ENCODE data around the gene MTMR6.

Gene MTMR6

DNA sequence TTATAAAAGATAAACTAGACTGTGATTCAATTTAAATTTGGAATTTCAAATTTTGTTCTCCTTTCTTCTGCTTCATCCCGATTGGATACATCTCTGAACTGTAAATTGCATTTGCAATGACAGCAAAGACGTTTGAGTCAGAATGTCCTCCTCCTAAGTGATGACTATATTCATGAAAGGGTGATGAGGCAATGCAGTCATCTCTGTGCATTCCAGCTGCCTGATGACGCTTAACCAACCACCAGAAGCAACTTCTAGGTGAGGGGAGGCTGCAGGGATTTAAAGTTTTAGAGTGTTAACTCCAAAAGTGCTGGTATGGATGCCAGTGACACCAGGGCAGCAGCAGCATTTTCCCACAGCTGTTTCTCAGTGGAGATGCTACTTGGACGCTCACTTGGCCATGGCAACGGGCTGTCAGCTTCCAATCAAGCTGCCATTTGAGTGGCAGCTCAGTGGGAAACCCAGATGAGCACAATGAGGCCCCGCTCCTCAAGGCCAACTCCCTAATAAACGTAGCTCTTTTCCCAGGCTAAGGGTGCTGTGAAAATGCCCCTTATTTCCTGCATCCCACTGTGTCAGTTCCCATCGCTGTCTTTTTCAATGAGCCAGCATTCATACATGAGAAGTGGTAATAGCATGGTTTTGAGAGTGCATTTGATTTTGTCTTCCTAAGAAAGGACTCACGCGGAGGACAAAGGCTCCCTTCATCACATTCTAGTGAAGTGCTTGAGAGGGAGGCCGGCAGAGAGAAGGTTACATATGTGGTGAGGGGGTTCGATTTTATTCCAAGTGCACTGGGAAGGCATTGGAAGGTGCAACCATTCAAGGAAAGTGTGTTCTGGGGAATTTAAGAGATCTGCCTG is 70.0 kb downstream of the MTMR6 start:
- no peak for DNase-seq (ENCODE audit: low read depth in 4 of 4, low spot score in 1 of 4)

DNA sequence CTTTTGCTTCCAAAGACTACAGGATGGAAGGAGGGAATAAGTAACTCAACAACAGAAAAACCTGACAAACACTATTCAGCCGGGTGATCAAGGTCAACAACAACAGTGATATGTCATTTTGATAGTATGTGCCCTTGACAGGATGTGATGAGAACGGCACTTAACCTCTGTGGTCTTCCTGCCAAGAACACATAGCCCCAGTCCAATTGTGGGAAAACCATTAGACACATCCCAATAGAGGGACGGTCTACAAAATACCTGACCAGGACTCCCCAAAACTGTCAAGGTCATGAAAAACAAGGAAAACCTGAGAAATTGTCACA is 72.1 kb downstream of the MTMR6 start:
- DNase-seq (ENCODE audit: low read depth in 4 of 4, low spot score in 1 of 4), result no peak

DNA sequence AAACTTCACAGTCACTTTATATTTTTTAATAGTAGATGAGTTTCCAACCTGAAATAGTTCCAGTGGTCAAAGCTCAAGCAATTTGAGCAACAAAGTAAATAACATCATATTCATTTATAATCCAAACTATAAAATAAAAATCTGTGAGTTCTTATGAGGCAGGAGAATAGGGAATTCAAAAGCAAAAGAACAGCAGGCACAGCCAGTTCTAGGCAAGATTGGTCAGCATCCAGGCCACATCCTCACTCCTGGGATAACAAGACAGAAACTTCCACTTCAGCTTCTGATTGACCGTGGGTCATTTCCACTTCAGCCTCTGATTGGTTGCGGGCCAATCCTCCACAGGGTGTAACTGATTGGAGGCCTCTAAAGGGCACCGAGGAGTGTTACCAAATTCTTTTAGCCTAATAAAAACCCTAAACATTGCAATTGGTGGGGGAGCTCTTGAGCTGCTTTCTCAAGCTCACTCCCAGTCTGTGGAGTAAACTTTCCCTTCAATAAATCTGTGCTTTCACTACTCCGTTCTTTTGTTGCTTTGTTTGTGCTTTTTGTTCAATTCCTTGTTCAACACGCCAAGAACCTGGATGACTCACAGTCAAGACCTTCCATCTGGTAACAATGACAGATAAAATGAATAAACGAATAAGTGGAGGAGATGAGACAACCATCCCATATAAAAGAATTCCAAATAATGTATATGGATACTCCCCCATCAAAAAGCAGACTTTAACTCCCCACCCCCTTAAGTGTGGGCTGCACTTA is 72.6 kb downstream of the MTMR6 start:
- no peak for DNase-seq (ENCODE audit: low read depth in 4 of 4, low spot score in 1 of 4)

DNA sequence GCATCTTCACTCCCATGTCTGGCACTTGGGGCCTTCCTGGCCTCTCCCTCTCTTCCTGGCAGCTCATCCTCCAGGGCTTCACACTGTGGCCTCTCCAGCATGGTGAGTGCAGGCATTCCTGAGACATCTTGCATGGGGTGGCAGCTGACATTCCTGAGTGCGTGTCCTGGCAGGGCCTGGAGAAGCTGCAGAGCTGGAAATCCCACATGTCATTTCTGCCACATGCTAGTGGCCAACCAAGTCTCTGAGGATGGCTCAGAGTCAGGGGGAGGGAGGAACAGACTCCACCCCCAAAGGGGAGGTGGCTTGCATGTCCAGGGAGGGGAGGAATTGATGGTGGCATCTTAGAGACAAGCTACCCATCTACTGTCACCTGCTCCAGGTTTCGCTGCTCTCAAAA is 73.6 kb downstream of the MTMR6 start:
- no peak for DNase-seq (ENCODE audit: low read depth in 4 of 4, low spot score in 1 of 4)

DNA sequence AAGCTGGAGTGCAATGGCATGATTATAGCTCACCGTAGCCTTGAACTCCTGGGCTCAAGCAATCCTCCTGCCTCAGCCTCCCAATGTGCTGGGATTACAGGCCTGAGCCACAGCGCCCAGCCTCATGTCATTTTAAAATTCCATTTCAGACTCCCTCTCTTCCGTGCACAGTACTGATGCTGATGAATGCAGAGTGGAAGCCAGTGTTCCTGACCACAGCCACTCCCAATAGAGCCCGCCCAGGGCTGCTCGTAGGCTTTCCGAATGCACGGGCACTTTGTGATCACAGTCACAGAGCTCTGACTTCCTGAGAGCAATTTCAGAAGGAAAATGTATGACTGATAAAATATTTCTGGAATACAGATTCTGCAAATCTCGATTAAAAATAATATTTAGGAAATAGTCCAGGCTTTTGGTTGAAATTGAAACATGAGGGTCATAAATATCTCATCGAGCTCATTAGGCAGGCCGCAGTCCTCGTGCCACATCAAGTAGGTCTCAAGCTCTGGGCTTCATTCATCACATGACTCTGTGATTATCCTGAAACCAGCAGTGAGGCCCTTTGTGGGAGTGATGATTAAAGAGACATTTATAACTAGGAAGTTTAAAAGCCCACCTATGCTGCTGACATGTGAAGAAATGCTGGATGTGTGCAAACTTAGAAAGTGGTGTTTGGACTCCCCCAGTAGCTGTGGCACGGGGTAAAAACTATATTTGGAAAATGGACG is 76.3 kb downstream of the MTMR6 start:
- no peak for DNase-seq (ENCODE audit: low read depth in 4 of 4, low spot score in 1 of 4)

DNA sequence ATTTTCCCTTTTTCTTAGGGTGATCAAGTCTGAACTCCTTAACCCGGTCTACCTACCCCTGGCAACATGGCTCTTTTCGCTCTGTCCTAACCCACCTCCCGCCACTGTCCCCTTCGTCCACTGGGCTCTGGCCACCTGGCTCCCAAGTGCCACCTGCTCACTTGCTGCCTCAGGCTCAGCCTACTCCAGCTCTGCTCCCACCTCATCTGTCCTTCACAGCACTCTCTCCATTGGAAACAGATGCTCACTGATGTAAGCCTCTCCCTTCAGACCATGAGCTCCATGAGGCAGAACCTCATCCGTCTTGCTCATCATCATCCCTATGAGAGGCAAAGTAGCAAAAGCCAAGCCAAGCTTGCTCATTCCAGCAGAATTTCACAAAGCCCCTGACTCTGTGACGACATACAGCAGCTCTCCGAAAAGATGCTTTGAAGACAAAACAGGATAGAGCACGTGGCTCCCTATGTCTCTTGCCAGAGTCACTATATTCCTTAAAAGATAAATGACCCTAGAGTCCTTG is 79.9 kb downstream of the MTMR6 start:
- no peak for DNase-seq (ENCODE audit: low read depth in 4 of 4, low spot score in 1 of 4)

DNA sequence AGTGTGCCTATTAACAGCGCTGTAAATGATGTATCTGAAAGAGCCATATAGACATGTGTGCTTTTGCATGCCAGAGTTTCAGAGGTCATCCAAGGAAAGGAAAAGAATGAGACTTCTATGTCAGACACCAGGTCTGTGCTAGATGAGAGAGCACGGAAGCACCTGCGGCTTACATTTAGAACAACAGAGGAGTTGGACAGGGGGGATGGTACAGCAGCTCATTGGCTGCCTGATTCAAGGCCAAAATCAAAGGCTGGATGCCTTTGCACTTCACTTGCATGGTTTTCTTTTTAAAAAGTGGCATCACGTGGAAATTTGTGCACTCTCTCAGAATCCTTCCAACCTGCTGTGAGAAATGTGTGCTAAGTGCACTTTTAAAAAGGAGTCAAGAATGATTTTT is 82.4 kb downstream of the MTMR6 start:
- no peak for DNase-seq (ENCODE audit: low read depth in 4 of 4, low spot score in 1 of 4)

DNA sequence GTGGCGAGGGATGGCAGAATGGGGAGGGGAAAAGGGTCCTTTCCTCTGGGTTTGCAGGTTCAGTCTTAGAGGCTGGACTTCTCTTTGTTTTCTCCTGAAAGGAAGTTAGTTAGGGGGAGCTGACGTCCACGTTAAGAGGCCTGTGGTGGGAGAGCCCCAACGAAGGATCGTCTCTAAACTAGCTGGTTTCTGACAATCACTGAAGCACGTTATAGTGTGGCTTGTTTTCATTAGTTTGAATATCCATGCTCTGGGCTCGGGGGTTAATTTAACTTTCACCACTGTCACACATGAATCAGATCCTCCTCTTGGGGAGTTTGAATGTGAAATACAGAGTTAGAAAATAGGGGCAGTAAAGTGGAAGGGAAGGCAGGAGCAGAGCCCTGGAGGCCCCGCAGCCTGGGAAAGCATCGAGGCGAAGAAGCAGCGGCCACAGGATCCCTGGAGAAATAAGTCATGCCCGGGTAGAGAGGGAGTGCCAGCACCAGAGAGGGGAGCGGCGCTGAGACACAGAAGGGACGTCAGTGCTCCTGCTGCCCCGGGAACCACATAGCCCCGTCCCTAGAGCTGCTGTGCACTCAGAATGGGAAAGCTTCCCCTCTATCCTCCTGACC is 84.1 kb downstream of the MTMR6 start:
- DNase-seq (ENCODE audit: low read depth in 4 of 4, low spot score in 1 of 4), result no peak

DNA sequence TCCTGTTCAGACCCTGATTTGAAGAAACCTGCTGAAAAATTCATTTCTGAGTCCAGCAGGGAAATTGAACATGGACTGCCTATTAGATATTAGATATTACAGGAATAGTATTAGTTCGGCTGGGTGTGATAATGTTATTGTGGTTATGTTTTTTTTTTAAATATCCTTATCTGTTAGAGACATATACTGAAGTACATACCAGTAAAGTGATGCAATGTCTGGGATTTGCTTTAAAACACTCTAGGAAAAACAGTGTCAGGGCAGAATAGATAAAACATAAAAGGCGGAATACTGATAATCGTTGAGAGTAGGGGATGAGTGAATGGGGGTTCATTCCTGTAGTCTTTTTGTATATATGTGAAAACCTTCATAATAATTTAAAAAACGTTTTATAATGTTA is 86.5 kb downstream of the MTMR6 start:
- DNase-seq (ENCODE audit: low read depth in 4 of 4, low spot score in 1 of 4), result no peak

DNA sequence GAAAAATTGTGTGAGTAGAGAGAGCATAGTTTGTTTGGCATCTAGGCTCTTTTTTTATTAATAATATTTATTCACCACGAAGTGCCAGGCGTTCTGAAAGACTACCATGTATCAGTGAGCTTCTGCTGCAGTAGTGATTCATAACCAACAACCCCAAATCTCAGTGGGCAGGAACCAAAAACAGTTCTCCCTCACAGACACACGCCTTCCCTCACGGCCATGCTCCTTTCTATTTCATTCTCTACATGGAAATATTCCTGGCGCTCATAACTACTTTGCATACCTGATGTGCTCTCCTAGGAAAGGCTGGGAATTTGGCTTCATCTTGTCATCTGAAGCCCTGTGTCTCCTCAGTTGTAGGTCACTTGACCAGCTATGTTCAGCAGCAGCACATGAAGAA is 88.6 kb downstream of the MTMR6 start:
- DNase-seq (ENCODE audit: low read depth in 4 of 4, low spot score in 1 of 4), result no peak

DNA sequence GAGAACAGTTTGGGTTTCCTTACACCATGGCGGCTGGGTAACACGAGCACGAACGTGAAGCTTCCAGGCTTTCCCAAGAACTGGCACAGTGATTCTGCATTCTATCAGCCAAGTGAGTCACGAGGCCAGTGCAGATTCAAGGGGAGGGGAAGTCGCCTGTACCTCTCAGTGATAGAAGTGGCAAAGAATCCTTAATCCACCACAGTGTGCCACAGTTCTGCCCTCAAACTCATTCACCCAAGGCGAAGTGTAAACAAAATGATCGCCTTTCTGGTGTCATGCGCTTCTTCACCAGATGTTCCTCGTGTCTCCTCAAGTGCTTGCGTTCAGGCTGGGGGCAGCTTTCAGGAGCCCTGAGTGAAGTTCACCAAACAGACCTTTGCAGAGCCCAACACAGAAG is 90.3 kb downstream of the MTMR6 start:
- DNase-seq (ENCODE audit: low read depth in 4 of 4, low spot score in 1 of 4), result no peak

All from stimulated activated CD4-positive, alpha-beta T cell treated with anti-CD3 and anti-CD28 coated beads, Interleukin-1b, Interleukin-23, amount 100 ng/mL, for 24 hours (primary cell).